HEK293 (cell line): Measurements from ENCODE around the gene RBCK1.

Source experiments
- CTCF ChIA-PET: fragments of 350-600 bp; formaldehyde crosslinking; extraction: SDS; loops from one replicate; lab custom pipeline; 2021; ENCODE audit warnings: antibody characterized with exemption; lab: Yijun Ruan, JAX
- POLR2A ChIA-PET: fragments of 300-600 bp; formaldehyde crosslinking; extraction: SDS; loops from one replicate; lab custom pipeline; 2020; ENCODE audit warnings: antibody characterized with exemption, inconsistent platforms; lab: Yijun Ruan, JAX
- H3K27ac ChIP-seq: fragments of 200-500 bp; sonication (Bioruptor generic); 2 replicates; pipeline ENCODE4 v1.5.1; 2014; ENCODE audit warnings: low read depth, low read length, control low read depth, inconsistent platforms; ENCODE audit errors: extremely low read depth
- H3K36me3 ChIP-seq, 2 experiments: fragments of 200-500 bp in 1 of 2; sonication (Bioruptor generic) in 1 of 2; 1 replicate in 1 of 2; 2 replicates in 1 of 2; pipeline ENCODE4 v1.5.1; 2014 to 2017; ENCODE audit warnings: inconsistent platforms in 2 of 2, low read length in 2 of 2; ENCODE audit not compliant: control insufficient read depth in 2 of 2, insufficient read depth in 1 of 2
- H3K4me1 ChIP-seq: fragments of 200-500 bp; sonication (Bioruptor generic); 2 replicates; pipeline ENCODE4 v1.5.1; 2014; ENCODE audit warnings: mild to moderate bottlenecking, low read length, inconsistent platforms; ENCODE audit not compliant: control insufficient read depth, insufficient read depth
- H3K4me3 ChIP-seq: 2 replicates; pipeline ENCODE4 v1.5.1; 2011; ENCODE audit warnings: low read depth, mild to moderate bottlenecking, control low read depth, low read length, moderate library complexity
- H3K9me3 ChIP-seq: fragments of 200-500 bp; sonication (Bioruptor generic); 2 replicates; pipeline ENCODE4 v1.5.1; 2014; ENCODE audit warnings: low read depth, low read length, inconsistent platforms; ENCODE audit not compliant: control insufficient read depth, insufficient read depth
- BCL11A ChIP-seq: fragments of 450-650 bp; formaldehyde crosslinking; IDR thresholded peaks from 2 replicates; pipeline ENCODE4 v1.5.1; 2016; ENCODE audit warnings: low read depth, missing biosample characterization, missing genetic modification characterization
- GLI4 ChIP-seq: fragments of 450-650 bp; formaldehyde crosslinking; IDR thresholded peaks from 2 replicates; pipeline ENCODE4 v1.5.1; 2016; ENCODE audit warnings: missing biosample characterization, missing genetic modification characterization
- OSR2 ChIP-seq: fragments of 450-650 bp; formaldehyde crosslinking; IDR thresholded peaks from 2 replicates; pipeline ENCODE4 v1.5.1; 2016; ENCODE audit warnings: missing biosample characterization, missing genetic modification characterization
- SP7 ChIP-seq: fragments of 450-650 bp; formaldehyde crosslinking; IDR thresholded peaks from 2 replicates; pipeline ENCODE4 v1.5.1; 2016; ENCODE audit warnings: missing biosample characterization, missing genetic modification characterization
- TCF7L2 ChIP-seq: IDR thresholded peaks from 2 replicates; pipeline ENCODE4 v1.6.1; 2011; ENCODE audit warnings: low read depth, mild to moderate bottlenecking, inconsistent platforms, low read length, moderate library complexity, borderline replicate concordance
- ZBTB17 ChIP-seq: fragments of 450-650 bp; formaldehyde crosslinking; IDR thresholded peaks from 2 replicates; pipeline ENCODE4 v1.5.1; 2016; ENCODE audit warnings: missing biosample characterization, missing genetic modification characterization
- ZEB2 ChIP-seq: fragments of 450-650 bp; formaldehyde crosslinking; IDR thresholded peaks from 2 replicates; pipeline ENCODE4 v1.5.1; 2016; ENCODE audit warnings: missing biosample characterization, missing genetic modification characterization
- ZFP3 ChIP-seq: fragments of 450-650 bp; formaldehyde crosslinking; IDR thresholded peaks from 2 replicates; pipeline ENCODE4 v1.5.1; 2016; ENCODE audit warnings: low read depth, missing biosample characterization, missing genetic modification characterization
- ZNF629 ChIP-seq: fragments of 450-650 bp; formaldehyde crosslinking; IDR thresholded peaks from 2 replicates; pipeline ENCODE4 v1.5.1; 2017; ENCODE audit warnings: missing biosample characterization, missing genetic modification characterization
- ZNF792 ChIP-seq: fragments of 450-650 bp; formaldehyde crosslinking; IDR thresholded peaks from 2 replicates; pipeline ENCODE4 v1.5.1; 2016; ENCODE audit warnings: missing biosample characterization, missing genetic modification characterization
- TF ChIP-seq, protein P1 (sequence below): IDR thresholded peaks from 2 replicates; pipeline ENCODE4 v1.6.1; 2011; ENCODE audit warnings: mild to moderate bottlenecking, low read depth, low read length, borderline replicate concordance
- TF ChIP-seq, protein P2 (sequence below): fragments of 450-650 bp; formaldehyde crosslinking; conservative IDR thresholded peaks from 2 replicates; pipeline ENCODE4 v1.5.1; 2016; ENCODE audit warnings: low read depth, missing biosample characterization, missing genetic modification characterization
- TF ChIP-seq, protein P3 (sequence below): fragments of 450-650 bp; formaldehyde crosslinking; IDR thresholded peaks from 2 replicates; pipeline ENCODE4 v1.5.1; 2017; ENCODE audit warnings: missing biosample characterization, missing genetic modification characterization
- TF ChIP-seq, protein P4 (sequence below): fragments of 450-650 bp; formaldehyde crosslinking; IDR thresholded peaks from 2 replicates; pipeline ENCODE4 v1.5.1; 2016; ENCODE audit warnings: missing biosample characterization, missing genetic modification characterization, borderline replicate concordance
- TF ChIP-seq, protein P5 (sequence below): fragments of 450-650 bp; formaldehyde crosslinking; IDR thresholded peaks from 2 replicates; pipeline ENCODE4 v1.5.1; 2016; ENCODE audit warnings: missing biosample characterization, missing genetic modification characterization
- TF ChIP-seq, protein P6 (sequence below): fragments of 450-650 bp; formaldehyde crosslinking; IDR thresholded peaks from 2 replicates; pipeline ENCODE4 v1.5.1; 2016; ENCODE audit warnings: missing biosample characterization, missing genetic modification characterization

The RBCK1 gene

DNA sequence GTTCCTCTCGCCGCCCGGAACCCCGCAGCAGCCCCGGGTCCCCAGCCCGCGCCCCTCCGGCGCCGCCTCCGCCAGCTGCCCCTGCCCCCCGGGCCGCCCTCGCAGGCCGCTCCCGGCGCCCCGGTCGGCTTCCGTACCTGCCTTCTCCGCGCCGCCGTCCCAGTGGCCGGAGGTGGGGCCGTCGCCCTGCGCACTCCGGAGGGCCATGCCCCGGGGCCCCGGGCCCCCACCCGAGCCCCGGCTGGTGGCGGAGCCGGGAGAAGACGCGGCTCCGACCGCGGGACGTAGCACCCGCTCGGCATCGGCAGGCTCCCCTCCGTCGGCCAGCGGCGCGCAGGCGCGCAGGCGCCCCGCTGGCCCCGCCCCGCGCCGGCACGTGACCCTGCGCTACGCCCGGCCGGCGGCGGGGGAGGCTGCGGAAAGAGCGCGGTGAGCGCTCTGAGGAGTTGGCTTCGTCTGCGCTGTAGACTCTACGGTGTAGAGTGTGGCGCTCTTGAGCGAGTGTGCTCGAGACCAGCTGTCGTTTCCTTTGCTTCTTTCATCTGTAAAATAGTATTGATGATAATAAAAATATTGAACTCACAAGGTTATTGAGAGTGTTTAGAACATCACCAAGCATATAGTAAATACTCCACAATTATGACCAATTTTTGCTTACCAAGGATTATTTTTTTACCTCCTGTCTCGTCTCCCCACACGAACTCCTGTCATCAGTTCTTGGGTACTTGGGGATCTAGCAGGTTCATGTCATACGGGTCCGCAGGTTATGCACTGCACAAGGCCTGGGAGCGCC, 54.3 kb downstream of the RBCK1 start, which contains the start of gene TBC1D20 (continued):
- TF ChIP-seq TCF7L2 (no peak), GLI4 (tag by site-specific recombination) (no peak), ZNF792 (tag by site-specific recombination) (no peak), ZNF629 (tag by site-specific recombination) (0 out of 2 replicates have a peak, but pooled peaks have one; percentile 23)
- TF ChIP-seq, protein P1, sequence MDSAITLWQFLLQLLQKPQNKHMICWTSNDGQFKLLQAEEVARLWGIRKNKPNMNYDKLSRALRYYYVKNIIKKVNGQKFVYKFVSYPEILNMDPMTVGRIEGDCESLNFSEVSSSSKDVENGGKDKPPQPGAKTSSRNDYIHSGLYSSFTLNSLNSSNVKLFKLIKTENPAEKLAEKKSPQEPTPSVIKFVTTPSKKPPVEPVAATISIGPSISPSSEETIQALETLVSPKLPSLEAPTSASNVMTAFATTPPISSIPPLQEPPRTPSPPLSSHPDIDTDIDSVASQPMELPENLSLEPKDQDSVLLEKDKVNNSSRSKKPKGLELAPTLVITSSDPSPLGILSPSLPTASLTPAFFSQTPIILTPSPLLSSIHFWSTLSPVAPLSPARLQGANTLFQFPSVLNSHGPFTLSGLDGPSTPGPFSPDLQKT = no peak
- TF ChIP-seq, protein P2, sequence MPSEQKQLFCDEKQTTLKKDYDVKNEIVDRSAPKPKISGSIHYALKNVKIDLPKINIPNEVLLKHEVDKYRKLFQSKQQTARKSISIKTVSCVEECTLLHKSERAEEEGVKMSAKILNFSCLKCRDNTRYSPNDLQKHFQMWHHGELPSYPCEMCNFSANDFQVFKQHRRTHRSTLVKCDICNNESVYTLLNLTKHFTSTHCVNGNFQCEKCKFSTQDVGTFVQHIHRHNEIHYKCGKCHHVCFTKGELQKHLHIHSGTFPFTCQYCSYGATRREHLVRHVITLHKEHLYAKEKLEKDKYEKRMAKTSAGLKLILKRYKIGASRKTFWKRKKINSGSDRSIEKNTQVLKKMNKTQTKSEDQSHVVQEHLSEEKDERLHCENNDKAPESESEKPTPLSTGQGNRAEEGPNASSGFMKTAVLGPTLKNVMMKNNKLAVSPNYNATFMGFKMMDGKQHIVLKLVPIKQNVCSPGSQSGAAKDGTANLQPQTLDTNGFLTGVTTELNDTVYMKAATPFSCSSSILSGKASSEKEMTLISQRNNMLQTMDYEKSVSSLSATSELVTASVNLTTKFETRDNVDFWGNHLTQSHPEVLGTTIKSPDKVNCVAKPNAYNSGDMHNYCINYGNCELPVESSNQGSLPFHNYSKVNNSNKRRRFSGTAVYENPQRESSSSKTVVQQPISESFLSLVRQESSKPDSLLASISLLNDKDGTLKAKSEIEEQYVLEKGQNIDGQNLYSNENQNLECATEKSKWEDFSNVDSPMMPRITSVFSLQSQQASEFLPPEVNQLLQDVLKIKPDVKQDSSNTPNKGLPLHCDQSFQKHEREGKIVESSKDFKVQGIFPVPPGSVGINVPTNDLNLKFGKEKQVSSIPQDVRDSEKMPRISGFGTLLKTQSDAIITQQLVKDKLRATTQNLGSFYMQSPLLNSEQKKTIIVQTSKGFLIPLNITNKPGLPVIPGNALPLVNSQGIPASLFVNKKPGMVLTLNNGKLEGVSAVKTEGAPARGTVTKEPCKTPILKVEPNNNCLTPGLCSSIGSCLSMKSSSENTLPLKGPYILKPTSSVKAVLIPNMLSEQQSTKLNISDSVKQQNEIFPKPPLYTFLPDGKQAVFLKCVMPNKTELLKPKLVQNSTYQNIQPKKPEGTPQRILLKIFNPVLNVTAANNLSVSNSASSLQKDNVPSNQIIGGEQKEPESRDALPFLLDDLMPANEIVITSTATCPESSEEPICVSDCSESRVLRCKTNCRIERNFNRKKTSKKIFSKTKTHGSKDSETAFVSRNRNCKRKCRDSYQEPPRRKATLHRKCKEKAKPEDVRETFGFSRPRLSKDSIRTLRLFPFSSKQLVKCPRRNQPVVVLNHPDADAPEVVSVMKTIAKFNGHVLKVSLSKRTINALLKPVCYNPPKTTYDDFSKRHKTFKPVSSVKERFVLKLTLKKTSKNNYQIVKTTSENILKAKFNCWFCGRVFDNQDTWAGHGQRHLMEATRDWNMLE (tag by site-specific recombination) = 0 out of 2 replicates have a peak, but pooled peaks have one; percentile 25
- TF ChIP-seq, protein P3, sequence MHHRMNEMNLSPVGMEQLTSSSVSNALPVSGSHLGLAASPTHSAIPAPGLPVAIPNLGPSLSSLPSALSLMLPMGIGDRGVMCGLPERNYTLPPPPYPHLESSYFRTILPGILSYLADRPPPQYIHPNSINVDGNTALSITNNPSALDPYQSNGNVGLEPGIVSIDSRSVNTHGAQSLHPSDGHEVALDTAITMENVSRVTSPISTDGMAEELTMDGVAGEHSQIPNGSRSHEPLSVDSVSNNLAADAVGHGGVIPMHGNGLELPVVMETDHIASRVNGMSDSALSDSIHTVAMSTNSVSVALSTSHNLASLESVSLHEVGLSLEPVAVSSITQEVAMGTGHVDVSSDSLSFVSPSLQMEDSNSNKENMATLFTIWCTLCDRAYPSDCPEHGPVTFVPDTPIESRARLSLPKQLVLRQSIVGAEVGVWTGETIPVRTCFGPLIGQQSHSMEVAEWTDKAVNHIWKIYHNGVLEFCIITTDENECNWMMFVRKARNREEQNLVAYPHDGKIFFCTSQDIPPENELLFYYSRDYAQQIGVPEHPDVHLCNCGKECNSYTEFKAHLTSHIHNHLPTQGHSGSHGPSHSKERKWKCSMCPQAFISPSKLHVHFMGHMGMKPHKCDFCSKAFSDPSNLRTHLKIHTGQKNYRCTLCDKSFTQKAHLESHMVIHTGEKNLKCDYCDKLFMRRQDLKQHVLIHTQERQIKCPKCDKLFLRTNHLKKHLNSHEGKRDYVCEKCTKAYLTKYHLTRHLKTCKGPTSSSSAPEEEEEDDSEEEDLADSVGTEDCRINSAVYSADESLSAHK (tag by site-specific recombination) = no peak

DNA sequence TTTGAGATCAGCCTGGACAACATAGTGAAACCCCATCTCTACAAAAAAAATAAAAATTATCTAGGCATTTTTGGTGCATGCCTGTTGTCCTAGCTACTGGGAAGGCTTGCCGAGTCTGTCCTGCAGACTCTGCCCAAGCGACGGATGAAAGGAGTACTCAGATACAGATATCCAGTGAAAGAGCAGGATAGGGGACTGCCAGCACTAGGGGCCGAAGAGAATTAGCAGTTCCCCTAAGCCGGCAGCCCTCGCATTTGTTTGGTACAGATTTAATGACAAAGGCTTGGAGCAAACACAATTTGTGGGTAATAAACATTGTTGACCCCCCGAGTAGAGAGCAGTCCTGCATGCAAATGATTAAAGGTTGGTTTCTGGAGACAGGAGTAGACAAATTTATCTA, 59.7 kb downstream of the RBCK1 start:
- Histone ChIP-seq H3K36me3 (no peaks in the 10 kb centered on the region), H3K4me3 (no peak overlapping the region), H3K27ac (no peak overlapping the region), H3K9me3 (no peaks in the 10 kb centered on the region), H3K4me1 (no peaks in the 10 kb centered on the region; the same call in 1 of the 2 replicates)
- POLR2A ChIA-PET = no interaction called here
- CTCF ChIA-PET = interaction anchor here (0.9 to 1.6 kb wide), 2 partner anchors 9 to 114 kb away, joined by 3 to 6 read pairs; no protein-coding TSS in a partner anchor
- TF ChIP-seq BCL11A (tag by site-specific recombination) (no peak), SP7 (tag by site-specific recombination) (no peak), ZEB2 (tag by site-specific recombination) (no peak), ZBTB17 (tag by site-specific recombination) (no peak), ZFP3 (tag by site-specific recombination) (no peak), OSR2 (tag by site-specific recombination) (no peak)
- TF ChIP-seq, protein P4, sequence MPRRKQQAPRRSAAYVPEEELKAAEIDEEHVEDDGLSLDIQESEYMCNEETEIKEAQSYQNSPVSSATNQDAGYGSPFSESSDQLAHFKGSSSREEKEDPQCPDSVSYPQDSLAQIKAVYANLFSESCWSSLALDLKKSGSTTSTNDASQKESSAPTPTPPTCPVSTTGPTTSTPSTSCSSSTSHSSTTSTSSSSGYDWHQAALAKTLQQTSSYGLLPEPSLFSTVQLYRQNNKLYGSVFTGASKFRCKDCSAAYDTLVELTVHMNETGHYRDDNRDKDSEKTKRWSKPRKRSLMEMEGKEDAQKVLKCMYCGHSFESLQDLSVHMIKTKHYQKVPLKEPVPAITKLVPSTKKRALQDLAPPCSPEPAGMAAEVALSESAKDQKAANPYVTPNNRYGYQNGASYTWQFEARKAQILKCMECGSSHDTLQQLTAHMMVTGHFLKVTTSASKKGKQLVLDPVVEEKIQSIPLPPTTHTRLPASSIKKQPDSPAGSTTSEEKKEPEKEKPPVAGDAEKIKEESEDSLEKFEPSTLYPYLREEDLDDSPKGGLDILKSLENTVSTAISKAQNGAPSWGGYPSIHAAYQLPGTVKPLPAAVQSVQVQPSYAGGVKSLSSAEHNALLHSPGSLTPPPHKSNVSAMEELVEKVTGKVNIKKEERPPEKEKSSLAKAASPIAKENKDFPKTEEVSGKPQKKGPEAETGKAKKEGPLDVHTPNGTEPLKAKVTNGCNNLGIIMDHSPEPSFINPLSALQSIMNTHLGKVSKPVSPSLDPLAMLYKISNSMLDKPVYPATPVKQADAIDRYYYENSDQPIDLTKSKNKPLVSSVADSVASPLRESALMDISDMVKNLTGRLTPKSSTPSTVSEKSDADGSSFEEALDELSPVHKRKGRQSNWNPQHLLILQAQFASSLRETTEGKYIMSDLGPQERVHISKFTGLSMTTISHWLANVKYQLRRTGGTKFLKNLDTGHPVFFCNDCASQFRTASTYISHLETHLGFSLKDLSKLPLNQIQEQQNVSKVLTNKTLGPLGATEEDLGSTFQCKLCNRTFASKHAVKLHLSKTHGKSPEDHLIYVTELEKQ (tag by site-specific recombination) = no peak
- TF ChIP-seq, protein P5, sequence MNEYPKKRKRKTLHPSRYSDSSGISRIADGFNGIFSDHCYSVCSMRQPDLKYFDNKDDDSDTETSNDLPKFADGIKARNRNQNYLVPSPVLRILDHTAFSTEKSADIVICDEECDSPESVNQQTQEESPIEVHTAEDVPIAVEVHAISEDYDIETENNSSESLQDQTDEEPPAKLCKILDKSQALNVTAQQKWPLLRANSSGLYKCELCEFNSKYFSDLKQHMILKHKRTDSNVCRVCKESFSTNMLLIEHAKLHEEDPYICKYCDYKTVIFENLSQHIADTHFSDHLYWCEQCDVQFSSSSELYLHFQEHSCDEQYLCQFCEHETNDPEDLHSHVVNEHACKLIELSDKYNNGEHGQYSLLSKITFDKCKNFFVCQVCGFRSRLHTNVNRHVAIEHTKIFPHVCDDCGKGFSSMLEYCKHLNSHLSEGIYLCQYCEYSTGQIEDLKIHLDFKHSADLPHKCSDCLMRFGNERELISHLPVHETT (tag by site-specific recombination) = no peak
- TF ChIP-seq, protein P6, sequence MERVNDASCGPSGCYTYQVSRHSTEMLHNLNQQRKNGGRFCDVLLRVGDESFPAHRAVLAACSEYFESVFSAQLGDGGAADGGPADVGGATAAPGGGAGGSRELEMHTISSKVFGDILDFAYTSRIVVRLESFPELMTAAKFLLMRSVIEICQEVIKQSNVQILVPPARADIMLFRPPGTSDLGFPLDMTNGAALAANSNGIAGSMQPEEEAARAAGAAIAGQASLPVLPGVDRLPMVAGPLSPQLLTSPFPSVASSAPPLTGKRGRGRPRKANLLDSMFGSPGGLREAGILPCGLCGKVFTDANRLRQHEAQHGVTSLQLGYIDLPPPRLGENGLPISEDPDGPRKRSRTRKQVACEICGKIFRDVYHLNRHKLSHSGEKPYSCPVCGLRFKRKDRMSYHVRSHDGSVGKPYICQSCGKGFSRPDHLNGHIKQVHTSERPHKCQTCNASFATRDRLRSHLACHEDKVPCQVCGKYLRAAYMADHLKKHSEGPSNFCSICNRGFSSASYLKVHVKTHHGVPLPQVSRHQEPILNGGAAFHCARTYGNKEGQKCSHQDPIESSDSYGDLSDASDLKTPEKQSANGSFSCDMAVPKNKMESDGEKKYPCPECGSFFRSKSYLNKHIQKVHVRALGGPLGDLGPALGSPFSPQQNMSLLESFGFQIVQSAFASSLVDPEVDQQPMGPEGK (tag by site-specific recombination) = no peak
